ENCODE measurements around the gene TBX18.

- TF ChIP-seq CTCF (IDR thresholded peaks at IDR 0.05) (no peak), POLR2AphosphoS5 (IDR thresholded peaks at IDR 0.05) (no peak), POLR2A (IDR thresholded peaks at IDR 0.05) (no peak), EP300 (IDR thresholded peaks at IDR 0.05) (no peak)
These were observed 126.1 kb downstream of the TBX18 start for GRCh38 chr6:84638286-84638685.

Data from gastroesophageal sphincter (tissue), 3 donors.